Common myeloid progenitor, CD34-positive (primary cell): ENCODE results near the gene AGAP1.

ENCODE experiments used
- CTCF ChIA-PET: fragments of 350-600 bp; sonication (Branson Sonifier 250); formaldehyde crosslinking; loops from one replicate; lab custom pipeline; 2021; ENCODE audit warnings: antibody characterized with exemption; lab: Charles Lee
- POLR2A ChIA-PET: fragments of 350-600 bp; sonication (Branson Sonifier 250); formaldehyde crosslinking; loops from one replicate; lab custom pipeline; 2021; ENCODE audit warnings: antibody characterized with exemption; lab: Charles Lee
- DNase-seq, 3 donors: peaks; one replicate each; pipeline versions ENCODE4 v3.0.0 to v3.0.0-alpha.2; 2013
- H3K27ac ChIP-seq, 2 experiments: 1 replicate in 1 of 2; 2 replicates in 1 of 2; pipeline ENCODE4 v1.7.0; 2013; ENCODE audit warnings: inconsistent platforms in 2 of 2, low read length in 2 of 2, mild to moderate bottlenecking in 2 of 2, low read depth in 1 of 2, moderate library complexity in 1 of 2; ENCODE audit not compliant: severe bottlenecking in 2 of 2, insufficient read depth in 1 of 2, poor library complexity in 1 of 2
- H3K27me3 ChIP-seq, 5 experiments: replicated peaks in 2 of 5; 1 replicate in 3 of 5; 2 replicates in 2 of 5; pipeline versions ENCODE4 v1.6.1 to v1.7.0; 2013; ENCODE audit warnings: low read length in 4 of 5, mild to moderate bottlenecking in 2 of 5, moderate library complexity in 2 of 5, inconsistent platforms in 1 of 5; ENCODE audit not compliant: insufficient read depth in 5 of 5, control insufficient read depth in 4 of 5
- H3K36me3 ChIP-seq, 4 experiments: 1 replicate in 2 of 4; 2 replicates in 2 of 4; pipeline versions ENCODE4 v1.6.1 to v1.7.0; 2013; ENCODE audit warnings: low read length in 3 of 4, control low read depth in 1 of 4, mild to moderate bottlenecking in 1 of 4; ENCODE audit not compliant: control insufficient read depth in 4 of 4, insufficient read depth in 4 of 4
- H3K4me1 ChIP-seq, 4 experiments: 1 replicate in 3 of 4; 2 replicates in 1 of 4; pipeline versions ENCODE4 v1.6.1 to v1.7.1; 2013; ENCODE audit warnings: low read length in 3 of 4, mild to moderate bottlenecking in 3 of 4, control low read depth in 1 of 4, inconsistent platforms in 1 of 4, moderate library complexity in 1 of 4; ENCODE audit not compliant: control insufficient read depth in 4 of 4, insufficient read depth in 4 of 4; ENCODE audit errors: control extremely low read depth in 1 of 4
- H3K4me3 ChIP-seq, 7 experiments: 1 replicate in 4 of 7; 2 replicates in 3 of 7; pipeline versions ENCODE4 v1.5.1 to v1.7.0; 2013; ENCODE audit warnings: mild to moderate bottlenecking in 7 of 7, low read length in 6 of 7, moderate library complexity in 6 of 7, inconsistent platforms in 2 of 7, low read depth in 2 of 7, control low read depth in 1 of 7; ENCODE audit not compliant: insufficient read depth in 4 of 7, control insufficient read depth in 1 of 7; ENCODE audit errors: extremely low read depth in 1 of 7
- H3K9me3 ChIP-seq, 5 experiments: 1 replicate in 4 of 5; 2 replicates in 1 of 5; pipeline versions ENCODE4 v1.6.1 to v1.7.1; 2013; ENCODE audit warnings: low read length in 4 of 5, mild to moderate bottlenecking in 2 of 5, inconsistent platforms in 1 of 5, low read depth in 1 of 5, moderate library complexity in 1 of 5; ENCODE audit not compliant: control insufficient read depth in 4 of 5, insufficient read depth in 2 of 5; ENCODE audit errors: control extremely low read depth in 1 of 5
- WGBS: methylation state at CpG from one replicate; pipeline ENCODE4 v1.1.5; 2013; ENCODE audit not compliant: insufficient coverage; 5-methylcytosine and 5-hydroxymethylcytosine counted together

The AGAP1 gene

DNA sequence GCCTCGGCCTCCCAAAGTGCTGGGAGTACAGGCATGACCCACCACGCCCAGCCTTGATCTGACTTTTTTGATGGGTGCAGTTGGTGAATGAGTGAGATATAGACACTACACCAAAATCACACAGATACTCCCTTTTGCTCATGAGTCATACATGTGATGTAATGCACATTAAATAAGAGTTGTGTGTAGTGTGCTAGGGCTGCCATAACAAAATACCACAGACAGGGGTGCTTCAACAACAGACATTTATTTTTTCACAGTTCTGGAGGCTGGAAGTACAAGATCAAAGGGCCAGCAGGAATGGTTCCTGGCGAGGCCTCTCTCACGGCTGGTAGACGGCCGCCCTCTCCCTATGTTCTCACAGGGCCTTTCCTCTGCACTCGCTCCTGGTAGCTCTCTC, 627.7 kb downstream of the AGAP1 start:
- Histone ChIP-seq H3K4me1 (no peaks in the 10 kb centered on the region), H3K4me3 (no peak overlapping the region), H3K27ac (no peak overlapping the region), H3K27me3 (peaks cover 2 to 41% (median 14%) of the 10 kb centered on the region in 5 experiments), H3K9me3 (no peaks in the 10 kb centered on the region), H3K36me3 (no peaks in the 10 kb centered on the region)
- DNase-seq = no peak
- CTCF ChIA-PET = no interaction called here
- POLR2A ChIA-PET = no interaction called here
- WGBS = 93% methylated on average over 3 of the region's 7 CpGs

DNA sequence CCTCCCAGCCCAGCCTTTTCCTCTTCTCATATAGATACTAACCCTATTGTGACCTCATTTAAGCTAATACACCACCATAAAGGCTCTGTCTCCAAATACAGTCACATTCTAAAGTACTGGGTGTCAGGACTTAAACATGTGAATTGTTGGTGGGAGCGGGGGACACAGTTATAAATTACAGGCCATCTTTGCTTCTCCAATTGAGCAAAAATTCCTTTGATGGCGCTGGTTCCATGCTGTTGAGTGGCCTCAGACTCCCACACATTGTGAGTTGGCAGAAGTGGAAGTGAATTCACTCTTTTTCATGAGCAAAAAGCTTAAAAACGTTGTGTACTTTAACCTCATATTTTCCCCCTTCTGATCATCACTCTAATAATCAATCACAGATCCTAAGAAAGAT, 628.4 kb downstream of the AGAP1 start:
- ChIA-PET CTCF (no interaction called here), POLR2A (no interaction called here)
- H3K27me3 ChIP-seq = peaks cover 2 to 38% (median 14%) of the 10 kb centered on the region in 5 experiments
- DNase-seq = no peak
- H3K27ac ChIP-seq = no peak overlapping the region
- no peaks in the 10 kb centered on the region for H3K36me3 ChIP-seq
- H3K9me3 ChIP-seq = no peaks in the 10 kb centered on the region
- H3K4me1 ChIP-seq = no peaks in the 10 kb centered on the region
- 100% methylated on average over 1 of the region's 3 CpGs for WGBS
- H3K4me3 ChIP-seq = no peak overlapping the region

DNA sequence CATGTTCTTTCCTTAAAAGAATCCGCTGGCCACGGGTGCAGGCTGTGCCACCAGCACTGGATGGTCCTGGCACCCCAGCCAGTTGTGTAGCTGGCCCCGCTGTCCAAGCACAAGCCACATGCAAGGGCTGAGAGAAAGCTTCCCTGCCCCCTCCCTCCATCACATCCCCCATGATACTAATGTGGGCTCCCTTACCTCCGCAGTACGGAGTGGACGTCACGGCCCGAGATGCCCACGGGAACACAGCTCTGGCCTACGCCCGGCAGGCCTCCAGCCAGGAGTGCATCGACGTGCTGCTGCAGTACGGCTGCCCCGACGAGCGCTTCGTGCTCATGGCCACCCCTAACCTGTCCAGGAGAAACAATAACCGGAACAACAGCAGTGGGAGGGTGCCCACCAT, 629.9 kb downstream of the AGAP1 start:
- peaks cover 0 to 25% (median 11%) of the 10 kb centered on the region in 5 experiments for H3K27me3 ChIP-seq
- H3K4me1 ChIP-seq = no peaks in the 10 kb centered on the region
- CTCF ChIA-PET = no interaction called here
- no peaks in the 10 kb centered on the region for H3K36me3 ChIP-seq
- no peak overlapping the region for H3K27ac ChIP-seq
- H3K9me3 ChIP-seq = no peaks in the 10 kb centered on the region
- no peak overlapping the region for H3K4me3 ChIP-seq
- no peak for DNase-seq
- POLR2A ChIA-PET = no interaction called here
- over 99% methylated on average over 19 of the region's 19 CpGs for WGBS

DNA sequence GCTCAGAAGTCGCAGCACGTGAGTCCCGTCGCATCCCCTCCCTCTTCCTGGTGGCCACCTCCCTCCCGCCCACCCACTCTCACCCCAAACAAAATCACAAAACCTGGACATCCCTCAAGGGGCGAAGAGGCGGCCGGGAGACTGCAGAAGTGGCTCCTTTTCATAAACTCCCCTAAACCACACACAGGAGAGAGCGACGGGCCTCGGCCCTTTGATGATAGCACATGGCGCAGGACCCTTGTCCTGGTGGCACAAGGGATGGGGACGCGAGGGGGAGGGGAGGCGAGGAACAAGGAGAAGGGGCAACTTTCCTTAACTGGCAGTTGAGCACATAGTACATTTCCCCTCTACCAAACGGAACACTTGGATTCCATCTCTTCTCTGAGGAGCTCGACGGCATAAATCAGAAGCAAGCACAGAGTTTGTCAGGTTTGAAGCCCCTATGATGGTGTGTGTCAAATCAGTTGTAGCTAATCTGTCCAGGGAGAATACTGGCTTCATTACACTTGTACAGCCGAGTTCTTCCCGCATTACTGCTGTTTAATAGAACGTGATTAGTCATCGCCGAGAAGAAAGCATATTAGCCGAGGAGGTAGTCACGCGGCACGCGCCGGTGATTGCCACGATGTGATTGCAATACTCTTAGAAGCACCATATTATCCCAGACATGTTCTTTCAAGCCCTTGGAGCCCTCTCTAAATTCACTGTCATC, 630.5 kb downstream of the AGAP1 start:
- H3K27ac ChIP-seq = no peak overlapping the region
- H3K4me1 ChIP-seq = no peaks in the 10 kb centered on the region
- no peak for DNase-seq
- ChIA-PET POLR2A (no interaction called here), CTCF (no interaction called here)
- no peaks in the 10 kb centered on the region for H3K9me3 ChIP-seq
- H3K4me3 ChIP-seq = no peak overlapping the region
- 96% methylated on average over 13 of the region's 30 CpGs for WGBS
- peaks cover 0 to 19% (median 5%) of the 10 kb centered on the region in 5 experiments for H3K27me3 ChIP-seq
- no peaks in the 10 kb centered on the region for H3K36me3 ChIP-seq

DNA sequence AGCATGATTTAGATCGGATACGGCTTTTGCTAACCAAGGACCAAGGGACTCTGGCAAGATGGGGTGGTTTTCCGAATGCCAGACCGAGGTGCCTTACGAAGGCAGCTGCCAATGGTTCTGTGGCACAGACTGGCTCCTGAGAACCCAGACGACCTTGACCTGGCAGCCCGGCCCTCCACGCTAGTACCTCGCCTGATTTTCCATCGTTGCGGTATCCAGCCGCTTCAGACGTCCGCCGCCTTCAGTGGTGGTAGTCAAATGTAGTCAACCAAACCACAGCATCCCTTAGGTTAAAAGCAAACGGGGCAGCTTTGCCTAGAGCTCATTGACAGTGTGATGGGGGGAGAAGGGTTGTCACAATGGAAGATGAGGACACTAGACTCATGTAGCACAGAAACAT, 631.7 kb downstream of the AGAP1 start:
- Histone ChIP-seq H3K27me3 (peaks cover 0 to 7% (median 3%) of the 10 kb centered on the region in 5 experiments), H3K4me3 (no peak overlapping the region), H3K9me3 (no peaks in the 10 kb centered on the region), H3K27ac (no peak overlapping the region), H3K4me1 (no peaks in the 10 kb centered on the region), H3K36me3 (no peaks in the 10 kb centered on the region)
- WGBS = 96% methylated on average over 16 of the region's 16 CpGs
- POLR2A ChIA-PET = no interaction called here
- CTCF ChIA-PET = no interaction called here
- no peak for DNase-seq

DNA sequence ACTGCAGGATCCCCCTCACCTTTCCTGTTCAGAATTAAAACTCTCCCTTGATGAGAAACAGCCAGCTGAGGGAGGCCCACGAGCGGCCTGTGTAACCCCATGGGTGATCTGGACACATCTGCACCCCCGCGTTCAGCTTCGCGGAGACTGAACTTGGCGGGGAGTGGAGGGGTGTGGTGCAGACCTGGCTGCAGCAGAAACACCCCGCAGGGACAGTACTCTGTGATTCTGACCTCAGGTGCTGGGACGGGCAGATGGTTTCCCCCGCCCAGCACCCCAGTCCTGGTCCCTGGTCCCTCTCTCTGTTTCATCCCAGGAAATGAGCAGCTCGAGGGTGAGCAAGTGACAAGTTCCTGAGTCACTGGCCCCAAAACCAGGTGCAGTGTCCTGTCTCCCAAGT, 633.2 kb downstream of the AGAP1 start:
- H3K4me3 ChIP-seq = no peak overlapping the region
- DNase-seq = no peak
- H3K27ac ChIP-seq = no peak overlapping the region
- no peaks in the 10 kb centered on the region for H3K4me1 ChIP-seq
- H3K9me3 ChIP-seq = no peaks in the 10 kb centered on the region
- WGBS = 91% methylated on average over 9 of the region's 11 CpGs
- no peaks in the 10 kb centered on the region for H3K36me3 ChIP-seq
- CTCF ChIA-PET = no interaction called here
- POLR2A ChIA-PET = no interaction called here
- peaks cover 0 to 1% (median 0%) of the 10 kb centered on the region in 5 experiments for H3K27me3 ChIP-seq

DNA sequence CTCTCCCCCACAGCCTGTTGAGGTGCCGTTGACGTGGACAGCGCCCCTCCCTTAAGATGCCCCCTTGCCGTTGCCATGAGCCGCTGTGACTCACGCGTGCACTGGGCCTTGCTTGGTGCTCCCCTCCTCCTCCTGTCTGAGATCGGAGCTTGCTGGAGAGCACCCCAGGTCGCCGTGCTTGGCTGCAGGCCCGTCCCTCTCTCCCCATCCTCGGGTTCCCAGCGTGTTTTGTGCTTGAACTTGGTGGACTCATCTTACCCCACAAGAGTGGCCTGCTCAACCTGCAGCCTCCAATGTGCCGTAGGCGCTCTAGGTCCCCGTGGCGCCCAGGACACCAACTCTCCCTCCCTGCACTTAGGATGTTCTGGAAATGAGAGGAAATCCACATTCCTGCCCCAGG, 634.5 kb downstream of the AGAP1 start:
- Histone ChIP-seq H3K27me3 (peaks cover 0 to 2% (median 0%) of the 10 kb centered on the region in 5 experiments), H3K36me3 (no peaks in the 10 kb centered on the region), H3K27ac (no peak overlapping the region), H3K9me3 (no peaks in the 10 kb centered on the region), H3K4me3 (no peak overlapping the region), H3K4me1 (no peaks in the 10 kb centered on the region)
- WGBS = 98% methylated on average over 14 of the region's 17 CpGs
- ChIA-PET CTCF (no interaction called here), POLR2A (no interaction called here)
- no peak for DNase-seq
